ENCODE data around the gene LRRC7. TPM values are rescaled to one million over a fixed set of nuclear protein-coding genes. Genes with fewer than 3 reads are reported as not detected.

The LRRC7 gene
- total RNA-seq, 1 donor = 0.09 TPM

DNA sequence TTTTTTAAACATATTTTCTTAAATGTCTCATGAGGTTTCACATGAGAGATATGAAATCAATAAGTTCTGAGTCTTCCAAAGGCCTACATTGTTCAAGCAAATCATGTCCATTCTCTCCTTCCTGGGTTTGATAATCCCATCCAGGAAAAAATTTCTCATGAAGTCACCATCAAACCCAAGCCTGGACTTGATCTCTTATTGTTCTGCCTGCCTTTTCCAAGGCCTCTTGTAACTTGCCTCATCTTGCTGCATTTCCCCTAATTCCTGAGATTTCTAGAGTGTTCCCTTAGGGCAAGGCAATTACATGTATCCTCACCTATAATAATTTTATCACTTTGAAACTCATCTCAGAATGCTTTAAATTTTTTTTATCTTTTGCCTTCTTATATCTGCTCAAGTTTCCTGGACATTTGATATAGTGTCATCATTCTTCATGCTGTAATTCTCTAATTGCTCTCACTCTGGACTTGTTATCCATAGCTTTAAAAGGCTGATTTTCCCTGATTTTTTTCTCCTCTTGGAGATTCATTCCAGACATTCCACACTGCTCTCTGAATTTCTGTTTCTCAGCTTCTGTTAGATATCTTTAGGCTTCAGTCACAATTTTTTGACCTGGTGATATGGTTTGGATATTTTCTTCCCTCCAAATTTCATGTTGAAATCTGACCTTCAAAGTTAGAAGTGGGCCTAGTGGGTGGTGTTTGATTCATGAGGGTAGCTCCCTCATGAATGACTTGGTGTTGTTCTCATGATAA lies 126.4 kb downstream of the LRRC7 start:
- no peak for DNase-seq (ENCODE audit: low read depth)
- no peak overlapping the region for H3K4me3 ChIP-seq (ENCODE audit: low read depth, low read length)
- TF ChIP-seq, protein P1, sequence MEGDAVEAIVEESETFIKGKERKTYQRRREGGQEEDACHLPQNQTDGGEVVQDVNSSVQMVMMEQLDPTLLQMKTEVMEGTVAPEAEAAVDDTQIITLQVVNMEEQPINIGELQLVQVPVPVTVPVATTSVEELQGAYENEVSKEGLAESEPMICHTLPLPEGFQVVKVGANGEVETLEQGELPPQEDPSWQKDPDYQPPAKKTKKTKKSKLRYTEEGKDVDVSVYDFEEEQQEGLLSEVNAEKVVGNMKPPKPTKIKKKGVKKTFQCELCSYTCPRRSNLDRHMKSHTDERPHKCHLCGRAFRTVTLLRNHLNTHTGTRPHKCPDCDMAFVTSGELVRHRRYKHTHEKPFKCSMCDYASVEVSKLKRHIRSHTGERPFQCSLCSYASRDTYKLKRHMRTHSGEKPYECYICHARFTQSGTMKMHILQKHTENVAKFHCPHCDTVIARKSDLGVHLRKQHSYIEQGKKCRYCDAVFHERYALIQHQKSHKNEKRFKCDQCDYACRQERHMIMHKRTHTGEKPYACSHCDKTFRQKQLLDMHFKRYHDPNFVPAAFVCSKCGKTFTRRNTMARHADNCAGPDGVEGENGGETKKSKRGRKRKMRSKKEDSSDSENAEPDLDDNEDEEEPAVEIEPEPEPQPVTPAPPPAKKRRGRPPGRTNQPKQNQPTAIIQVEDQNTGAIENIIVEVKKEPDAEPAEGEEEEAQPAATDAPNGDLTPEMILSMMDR (IDR thresholded peaks at IDR 0.05; ENCODE audit: insufficient read depth, low read length) = no peak

DNA sequence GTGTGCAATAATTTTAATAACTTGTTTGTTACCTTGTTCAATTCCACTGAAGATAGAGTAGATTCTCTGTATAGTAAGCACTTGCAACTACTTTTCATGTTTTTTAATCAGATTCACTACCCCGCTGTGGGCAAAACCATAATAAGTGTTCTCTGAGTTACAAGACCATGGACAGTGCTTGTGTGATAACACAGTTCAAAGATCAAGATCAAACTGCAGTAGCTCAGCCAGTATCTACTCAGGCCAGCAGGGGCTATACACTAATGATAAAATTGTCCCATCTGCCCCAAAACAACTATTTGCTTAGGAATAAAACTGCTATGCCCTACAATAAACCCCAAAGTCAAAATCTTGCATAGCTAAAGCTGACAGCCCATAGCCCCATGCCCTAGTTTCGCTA lies 129.6 kb downstream of the LRRC7 start:
- no peak overlapping the region for H3K4me3 ChIP-seq (ENCODE audit: low read depth, low read length)
- no peak for DNase-seq (ENCODE audit: low read depth)
- TF ChIP-seq, protein P1 (IDR thresholded peaks at IDR 0.05; ENCODE audit: insufficient read depth, low read length) = no peak

DNA sequence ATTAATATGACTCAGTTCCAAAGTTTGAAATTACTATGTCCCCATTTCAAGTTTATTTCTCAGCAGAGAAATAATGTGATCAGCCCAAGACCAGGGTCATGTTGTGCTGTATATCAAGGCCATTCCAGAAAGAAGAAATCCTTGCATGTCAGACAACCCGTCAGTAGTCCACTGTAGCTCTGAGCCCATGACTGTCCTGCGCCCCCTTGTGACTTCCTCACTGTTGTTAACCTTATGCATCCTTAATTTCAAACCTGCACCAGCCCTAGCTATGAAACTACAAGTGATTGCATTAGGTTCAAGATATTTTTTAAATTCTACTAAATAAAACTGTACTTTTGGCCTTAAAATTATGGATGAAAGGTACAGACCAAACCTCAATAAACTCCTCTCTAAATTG lies 133.0 kb downstream of the LRRC7 start:
- TF ChIP-seq, protein P1 (IDR thresholded peaks at IDR 0.05; ENCODE audit: insufficient read depth, low read length) = peak; percentile 22
- peak; percentile 3 for DNase-seq (ENCODE audit: low read depth)
- H3K4me3 ChIP-seq (ENCODE audit: low read depth, low read length) = no peak overlapping the region

DNA sequence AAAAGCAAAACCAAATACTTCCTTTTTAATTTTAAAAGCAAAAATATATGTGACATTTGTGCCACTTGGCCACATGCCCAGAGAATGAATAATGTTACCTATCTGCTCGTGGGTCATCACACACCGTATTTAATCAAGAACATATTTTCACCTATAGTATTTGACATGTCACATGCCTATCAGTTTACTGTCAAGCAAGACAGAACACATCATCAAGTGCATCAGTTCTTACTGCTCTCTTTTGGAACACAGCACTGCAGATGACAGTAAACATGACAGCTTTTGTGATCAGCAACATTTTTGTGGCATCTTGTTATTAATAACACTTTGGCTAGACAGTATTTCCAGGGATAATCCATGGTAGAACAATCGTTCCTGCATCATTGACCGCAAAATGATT lies 134.4 kb downstream of the LRRC7 start:
- TF ChIP-seq, protein P1 (IDR thresholded peaks at IDR 0.05; ENCODE audit: insufficient read depth, low read length) = no peak
- no peak overlapping the region for H3K4me3 ChIP-seq (ENCODE audit: low read depth, low read length)
- DNase-seq (ENCODE audit: low read depth) = no peak

DNA sequence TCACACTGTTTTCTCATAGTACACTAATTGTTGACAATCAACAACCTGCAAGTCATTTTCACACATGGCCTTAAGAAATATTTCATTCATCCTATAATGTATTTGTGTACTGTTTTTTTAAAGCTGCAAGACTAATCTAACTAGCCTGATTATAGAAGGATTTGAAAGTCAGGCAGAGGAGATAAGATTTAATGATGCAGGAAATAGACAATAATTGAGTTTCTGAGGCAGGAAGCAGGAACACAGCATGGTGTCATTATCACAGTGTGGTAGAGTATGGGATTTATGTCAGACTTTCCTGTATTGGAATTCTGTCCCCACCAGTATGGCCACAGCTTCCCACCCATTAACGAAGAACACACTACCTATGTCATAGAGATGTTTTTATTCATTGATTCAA lies 138.8 kb downstream of the LRRC7 start:
- H3K4me3 ChIP-seq (ENCODE audit: low read depth, low read length) = no peak overlapping the region
- DNase-seq (ENCODE audit: low read depth) = no peak
- TF ChIP-seq, protein P1 (IDR thresholded peaks at IDR 0.05; ENCODE audit: insufficient read depth, low read length) = no peak

DNA sequence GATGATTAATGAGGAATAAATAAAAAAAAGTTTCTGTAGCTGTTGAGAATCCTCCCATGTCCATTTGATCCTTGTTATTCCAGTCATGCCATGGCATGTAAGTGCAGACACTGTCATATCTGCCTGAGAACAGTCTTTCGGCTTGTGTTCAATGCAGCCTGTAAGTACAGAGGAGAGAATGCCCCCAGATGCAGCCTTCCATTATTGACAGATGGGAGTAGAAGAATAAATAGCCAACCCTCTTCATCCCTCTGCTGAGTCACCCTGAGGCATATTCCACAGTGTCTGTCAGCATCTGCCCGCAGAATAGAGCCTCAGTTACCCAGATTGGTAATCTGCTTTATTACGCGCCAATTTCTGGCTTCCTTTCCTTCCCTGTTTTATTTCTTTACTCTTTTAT lies 139.4 kb downstream of the LRRC7 start:
- DNase-seq (ENCODE audit: low read depth) = no peak
- no peak overlapping the region for H3K4me3 ChIP-seq (ENCODE audit: low read depth, low read length)
- TF ChIP-seq, protein P1 (IDR thresholded peaks at IDR 0.05; ENCODE audit: insufficient read depth, low read length) = no peak

Measured in fibroblast of the aortic adventitia (primary cell).